ENCODE measurements around the gene MARK4.
A peak's percentile ranks its signal among the peaks of the same experiment; 100 is the strongest.

Gene MARK4

DNA sequence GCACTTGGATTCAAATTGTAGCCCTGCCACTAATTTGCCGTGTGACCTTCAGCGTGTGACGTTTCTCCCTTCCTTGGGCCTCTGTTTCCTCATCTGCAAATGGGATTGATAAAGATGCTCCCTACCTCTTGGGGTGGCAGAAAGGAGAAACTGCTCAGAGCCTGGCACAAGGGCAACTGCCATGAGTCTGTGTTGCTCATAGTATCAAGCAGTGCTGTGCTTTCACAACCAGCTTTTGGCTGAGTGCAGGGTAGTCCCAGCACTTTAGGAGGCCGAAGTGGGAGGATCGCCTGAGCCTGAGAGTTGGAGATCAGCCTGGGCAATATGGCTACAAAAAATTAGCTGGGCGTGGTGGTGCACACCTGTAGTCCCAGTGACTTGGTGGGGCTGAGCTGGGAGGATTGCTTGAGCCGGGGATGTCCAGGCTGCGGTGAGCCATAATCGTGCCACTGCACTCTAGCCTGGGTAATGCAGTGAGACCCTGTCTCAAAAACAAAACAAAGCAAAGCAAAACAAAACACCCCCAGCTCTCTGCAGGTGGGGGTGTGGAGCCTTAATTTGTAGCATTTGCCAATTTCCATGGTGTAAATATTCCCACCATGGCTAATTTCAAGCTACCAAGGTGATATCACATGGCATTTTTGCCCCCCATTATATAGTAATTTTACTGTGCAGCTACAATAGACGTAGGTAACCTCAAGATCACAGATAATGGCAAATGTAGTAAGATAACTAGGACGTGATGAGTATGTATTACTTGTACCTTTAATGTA is 1.6 kb upstream of the MARK4 start:
- Histone ChIP-seq H3K79me2 (ENCODE audit: insufficient read depth, low read length) (no peaks in the 10 kb centered on the region), H3K9me2 (replicated peaks; ENCODE audit: insufficient read depth, low read length) (no peaks in the 10 kb centered on the region), H2AFZ (ENCODE audit: low read depth, low read length, severe bottlenecking) (no peak overlapping the region), H3K36me3 (ENCODE audit: low read length) (no peaks in the 10 kb centered on the region), H3F3A (ENCODE audit: insufficient read depth) (0 out of 2 replicates have a peak, but pooled peaks cover 4% of the 10 kb centered on the region), H3K27me3 (ENCODE audit: low read length) (no peaks in the 10 kb centered on the region), H3K4me2 (ENCODE audit: low read depth, low read length, poor library complexity, severe bottlenecking) (no peak overlapping the region), H4K20me1 (ENCODE audit: low read depth, low read length) (no peaks in the 10 kb centered on the region), H3K4me3 (ENCODE audit: insufficient read depth, low read length, poor library complexity, severe bottlenecking) (no peak overlapping the region), H3K9ac (ENCODE audit: low read length) (no peak overlapping the region), H3K9me3 (ENCODE audit: insufficient read depth, low read length) (no peaks in the 10 kb centered on the region), H3K27ac (ENCODE audit: low read depth, low read length) (no peak overlapping the region)
- TF ChIP-seq, protein P1, sequence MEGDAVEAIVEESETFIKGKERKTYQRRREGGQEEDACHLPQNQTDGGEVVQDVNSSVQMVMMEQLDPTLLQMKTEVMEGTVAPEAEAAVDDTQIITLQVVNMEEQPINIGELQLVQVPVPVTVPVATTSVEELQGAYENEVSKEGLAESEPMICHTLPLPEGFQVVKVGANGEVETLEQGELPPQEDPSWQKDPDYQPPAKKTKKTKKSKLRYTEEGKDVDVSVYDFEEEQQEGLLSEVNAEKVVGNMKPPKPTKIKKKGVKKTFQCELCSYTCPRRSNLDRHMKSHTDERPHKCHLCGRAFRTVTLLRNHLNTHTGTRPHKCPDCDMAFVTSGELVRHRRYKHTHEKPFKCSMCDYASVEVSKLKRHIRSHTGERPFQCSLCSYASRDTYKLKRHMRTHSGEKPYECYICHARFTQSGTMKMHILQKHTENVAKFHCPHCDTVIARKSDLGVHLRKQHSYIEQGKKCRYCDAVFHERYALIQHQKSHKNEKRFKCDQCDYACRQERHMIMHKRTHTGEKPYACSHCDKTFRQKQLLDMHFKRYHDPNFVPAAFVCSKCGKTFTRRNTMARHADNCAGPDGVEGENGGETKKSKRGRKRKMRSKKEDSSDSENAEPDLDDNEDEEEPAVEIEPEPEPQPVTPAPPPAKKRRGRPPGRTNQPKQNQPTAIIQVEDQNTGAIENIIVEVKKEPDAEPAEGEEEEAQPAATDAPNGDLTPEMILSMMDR (IDR thresholded peaks at IDR 0.05; ENCODE audit: insufficient read depth, low read length, poor library complexity, severe bottlenecking): no peak
- no peak for TF ChIP-seq EZH2phosphoT487 (conservative IDR thresholded peaks at IDR 0.05; ENCODE audit: low read length)

DNA sequence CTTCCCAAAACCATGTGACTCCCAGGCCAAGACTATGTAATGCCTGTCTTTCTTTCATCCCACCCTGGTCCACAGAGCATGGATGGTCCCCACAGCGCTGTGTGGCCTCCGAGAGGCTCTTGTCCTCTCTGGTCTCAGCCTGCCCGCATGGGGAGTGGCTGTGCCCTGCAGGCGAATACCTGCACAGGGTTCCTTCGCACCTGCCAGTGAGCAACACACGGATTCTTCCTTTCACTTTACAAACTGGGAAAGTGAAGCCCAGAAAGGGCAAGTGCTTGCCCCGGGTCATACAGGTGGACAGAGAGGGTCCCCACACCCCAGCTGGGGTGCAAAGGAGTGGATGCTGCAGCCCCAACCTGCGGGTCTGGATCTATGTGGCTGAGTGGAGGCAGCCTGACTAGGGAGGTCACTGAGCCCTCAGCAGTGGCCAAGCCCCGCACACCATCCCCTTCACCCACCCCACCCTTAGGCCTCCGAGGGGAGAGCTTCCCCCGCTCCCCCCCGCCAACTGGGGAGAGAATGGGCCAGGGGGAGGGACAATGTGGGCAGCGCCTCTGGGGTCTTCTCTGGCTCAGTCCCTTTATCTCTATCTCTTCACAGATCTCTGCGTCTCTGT is 747 bp upstream of the MARK4 start:
- Histone ChIP-seq H3K4me2 (ENCODE audit: low read depth, low read length, poor library complexity, severe bottlenecking) (peak overlapping the region; percentile 85), H3K27me3 (ENCODE audit: low read length) (no peaks in the 10 kb centered on the region), H3K79me2 (ENCODE audit: insufficient read depth, low read length) (no peaks in the 10 kb centered on the region), H3K9me2 (replicated peaks; ENCODE audit: insufficient read depth, low read length) (no peaks in the 10 kb centered on the region), H3K27ac (ENCODE audit: low read depth, low read length) (no peak overlapping the region), H3K9me3 (ENCODE audit: insufficient read depth, low read length) (no peaks in the 10 kb centered on the region), H4K20me1 (ENCODE audit: low read depth, low read length) (no peaks in the 10 kb centered on the region), H3F3A (ENCODE audit: insufficient read depth) (0 out of 2 replicates have a peak, but pooled peaks cover 4% of the 10 kb centered on the region), H3K4me3 (ENCODE audit: insufficient read depth, low read length, poor library complexity, severe bottlenecking) (peak overlapping the region; percentile 59), H2AFZ (ENCODE audit: low read depth, low read length, severe bottlenecking) (peak overlapping the region; percentile 99), H3K36me3 (ENCODE audit: low read length) (no peaks in the 10 kb centered on the region), H3K9ac (ENCODE audit: low read length) (peak overlapping the region; percentile 59)
- TF ChIP-seq, protein P1 (IDR thresholded peaks at IDR 0.05; ENCODE audit: insufficient read depth, low read length, poor library complexity, severe bottlenecking): no peak
- no peak for TF ChIP-seq EZH2phosphoT487 (conservative IDR thresholded peaks at IDR 0.05; ENCODE audit: low read length)

DNA sequence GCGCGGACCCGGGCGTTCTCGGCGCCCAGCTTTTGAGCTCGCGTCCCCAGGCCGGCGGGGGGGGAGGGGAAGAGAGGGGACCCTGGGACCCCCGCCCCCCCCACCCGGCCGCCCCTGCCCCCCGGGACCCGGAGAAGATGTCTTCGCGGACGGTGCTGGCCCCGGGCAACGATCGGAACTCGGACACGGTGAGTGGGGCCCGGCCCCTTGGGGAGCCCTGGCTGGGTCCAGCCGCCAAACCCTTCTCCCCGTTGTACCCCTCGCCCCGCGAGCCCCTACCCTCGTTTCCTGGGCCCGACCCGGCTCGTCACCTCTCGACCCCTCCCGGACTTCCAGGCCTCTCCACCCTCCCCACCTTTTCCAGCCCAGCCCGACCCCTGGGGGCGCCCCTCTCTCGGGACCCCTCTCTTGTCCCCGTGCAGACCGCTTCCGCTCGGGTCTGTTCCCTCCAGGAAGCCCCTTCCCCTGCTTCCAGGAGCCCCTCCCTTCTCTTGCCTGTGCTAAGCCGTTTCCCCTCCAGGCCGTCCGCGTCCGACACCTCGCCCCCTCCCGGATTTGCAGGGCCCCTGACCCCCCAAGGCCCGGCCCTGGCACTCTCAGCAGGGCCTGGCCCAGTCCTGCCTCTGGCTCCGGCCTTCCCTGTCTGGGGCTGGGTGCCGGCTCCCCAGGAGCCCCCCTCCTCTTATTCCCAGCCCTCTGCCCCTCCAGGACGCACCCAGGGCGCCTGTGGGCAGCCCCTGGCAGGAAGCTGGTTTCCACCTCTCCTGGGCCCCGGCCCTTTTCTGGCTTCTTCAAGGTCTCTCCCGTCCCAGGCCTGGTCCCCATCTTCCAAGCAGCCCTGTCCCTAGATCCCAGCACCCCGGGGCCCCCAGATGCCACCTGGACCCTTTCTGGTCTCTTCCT is 632 bp downstream of the MARK4 start:
- Histone ChIP-seq H3K36me3 (ENCODE audit: low read length) (no peaks in the 10 kb centered on the region), H3K27me3 (ENCODE audit: low read length) (no peaks in the 10 kb centered on the region), H3K79me2 (ENCODE audit: insufficient read depth, low read length) (no peaks in the 10 kb centered on the region), H3K9me2 (replicated peaks; ENCODE audit: insufficient read depth, low read length) (no peaks in the 10 kb centered on the region), H3K9ac (ENCODE audit: low read length) (peak overlapping the region; percentile 62), H3K9me3 (ENCODE audit: insufficient read depth, low read length) (no peaks in the 10 kb centered on the region), H4K20me1 (ENCODE audit: low read depth, low read length) (no peaks in the 10 kb centered on the region), H3K4me3 (ENCODE audit: insufficient read depth, low read length, poor library complexity, severe bottlenecking) (peak overlapping the region; percentile 66), H3F3A (ENCODE audit: insufficient read depth) (0 out of 2 replicates have a peak, but pooled peaks cover 4% of the 10 kb centered on the region), H3K4me2 (ENCODE audit: low read depth, low read length, poor library complexity, severe bottlenecking) (peak overlapping the region; percentile 84), H2AFZ (ENCODE audit: low read depth, low read length, severe bottlenecking) (peak overlapping the region; percentile 42), H3K27ac (ENCODE audit: low read depth, low read length) (no peak overlapping the region)
- no peak for TF ChIP-seq EZH2phosphoT487 (conservative IDR thresholded peaks at IDR 0.05; ENCODE audit: low read length)
- TF ChIP-seq, protein P1 (IDR thresholded peaks at IDR 0.05; ENCODE audit: insufficient read depth, low read length, poor library complexity, severe bottlenecking): no peak

Data from SU-DHL-6 (cell line).